Chondrocyte (in vitro differentiated cells): Measurements from ENCODE around the gene EPB41L4A. TPM values are rescaled to one million over a fixed set of nuclear protein-coding genes. Genes with fewer than 3 reads are reported as not detected.

Source experiments
- DNase-seq: peaks from one replicate; pipeline ENCODE4 v3.0.0; 2021; ENCODE audit warnings: mixed read lengths, low spot score
- H3K27ac Mint-ChIP-seq: one replicate; pipeline ENCODE4 v1.8.0; 2021; ENCODE audit warnings: mild to moderate bottlenecking, moderate library complexity, mixed read lengths; ENCODE audit not compliant: unreplicated experiment
- H3K27me3 Mint-ChIP-seq: 2 replicates; pipeline ENCODE4 v1.8.0; 2021; ENCODE audit warnings: low read depth, mixed read lengths
- H3K36me3 Mint-ChIP-seq: 2 replicates; pipeline ENCODE4 v1.8.0; 2021; ENCODE audit warnings: low read depth, mixed read lengths
- H3K4me1 Mint-ChIP-seq: 2 replicates; pipeline ENCODE4 v1.8.0; 2021; ENCODE audit warnings: low read depth, mild to moderate bottlenecking, mixed read lengths
- H3K4me3 Mint-ChIP-seq: one replicate; pipeline ENCODE4 v1.8.0; 2021; ENCODE audit warnings: mild to moderate bottlenecking, moderate library complexity, mixed read lengths; ENCODE audit not compliant: unreplicated experiment
- H3K9me3 Mint-ChIP-seq: 2 replicates; pipeline ENCODE4 v1.8.0; 2021; ENCODE audit warnings: low read depth, mixed read lengths
- total RNA-seq: library from RNA; stranded (reverse); gene quantifications from 3 replicates; pipeline ENCODE4 v1.2.1, GENCODE V29; 2021
- TF ChIP-seq, protein P1 (sequence below): fragments of 200-600 bp; sonication (generic); IDR thresholded peaks from 2 replicates; pipeline ENCODE4 v1.5.0; 2021; ENCODE audit warnings: antibody characterized with exemption, mild to moderate bottlenecking, moderate library complexity

The EPB41L4A gene
- total RNA-seq, 1 donor from 2014 or later: 3.9 TPM

DNA sequence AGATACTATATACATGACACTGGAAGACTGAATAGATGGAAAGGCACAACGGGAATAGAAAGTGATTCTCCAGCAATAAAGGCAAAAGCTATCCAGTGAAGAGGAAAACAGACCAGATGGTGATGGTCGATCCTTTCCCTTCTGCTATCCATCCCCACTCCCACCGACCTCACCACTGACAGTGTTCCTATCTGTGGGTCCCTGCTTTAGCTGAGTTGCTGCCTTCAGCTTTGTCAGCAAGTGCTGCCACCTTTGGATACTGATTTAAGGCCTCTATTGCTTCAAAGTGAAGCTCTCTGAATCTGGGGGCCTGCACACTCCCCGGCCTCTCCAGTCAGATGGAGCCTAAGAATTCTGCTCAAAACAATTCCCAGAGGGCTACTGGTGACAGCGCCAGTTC, 32.3 kb downstream of the EPB41L4A start:
- TF ChIP-seq, protein P1, sequence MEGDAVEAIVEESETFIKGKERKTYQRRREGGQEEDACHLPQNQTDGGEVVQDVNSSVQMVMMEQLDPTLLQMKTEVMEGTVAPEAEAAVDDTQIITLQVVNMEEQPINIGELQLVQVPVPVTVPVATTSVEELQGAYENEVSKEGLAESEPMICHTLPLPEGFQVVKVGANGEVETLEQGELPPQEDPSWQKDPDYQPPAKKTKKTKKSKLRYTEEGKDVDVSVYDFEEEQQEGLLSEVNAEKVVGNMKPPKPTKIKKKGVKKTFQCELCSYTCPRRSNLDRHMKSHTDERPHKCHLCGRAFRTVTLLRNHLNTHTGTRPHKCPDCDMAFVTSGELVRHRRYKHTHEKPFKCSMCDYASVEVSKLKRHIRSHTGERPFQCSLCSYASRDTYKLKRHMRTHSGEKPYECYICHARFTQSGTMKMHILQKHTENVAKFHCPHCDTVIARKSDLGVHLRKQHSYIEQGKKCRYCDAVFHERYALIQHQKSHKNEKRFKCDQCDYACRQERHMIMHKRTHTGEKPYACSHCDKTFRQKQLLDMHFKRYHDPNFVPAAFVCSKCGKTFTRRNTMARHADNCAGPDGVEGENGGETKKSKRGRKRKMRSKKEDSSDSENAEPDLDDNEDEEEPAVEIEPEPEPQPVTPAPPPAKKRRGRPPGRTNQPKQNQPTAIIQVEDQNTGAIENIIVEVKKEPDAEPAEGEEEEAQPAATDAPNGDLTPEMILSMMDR: no peak
- no peak for DNase-seq
- H3K36me3 Mint-ChIP-seq: no peaks in the 10 kb centered on the region

DNA sequence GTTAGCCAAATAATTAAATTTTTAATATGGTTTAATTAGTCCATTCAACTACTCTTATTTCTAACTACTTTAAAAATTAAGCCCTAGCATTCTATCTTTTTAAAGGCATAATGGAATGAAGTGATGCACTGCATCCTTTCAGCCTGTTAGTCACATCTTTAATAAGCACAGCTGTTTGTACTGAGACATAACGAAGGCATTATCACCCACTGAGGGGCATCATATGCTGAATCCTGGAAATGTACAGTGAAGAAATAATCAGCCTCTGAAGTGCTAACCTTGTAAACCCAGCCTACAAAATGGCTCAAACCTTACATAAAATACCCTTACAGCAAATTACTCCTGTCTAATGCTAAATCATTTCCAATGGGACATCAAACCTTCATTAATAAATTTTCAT, 33.1 kb downstream of the EPB41L4A start:
- TF ChIP-seq, protein P1: no peak
- DNase-seq: no peak
- no peaks in the 10 kb centered on the region for H3K27me3 Mint-ChIP-seq
- H3K27ac Mint-ChIP-seq: no peak overlapping the region
- no peaks in the 10 kb centered on the region for H3K4me1 Mint-ChIP-seq
- H3K36me3 Mint-ChIP-seq: no peaks in the 10 kb centered on the region
- H3K9me3 Mint-ChIP-seq: no peaks in the 10 kb centered on the region
- no peak overlapping the region for H3K4me3 Mint-ChIP-seq

More for the DNA sequence above, 32.3 kb downstream of the EPB41L4A start:
- Mint-ChIP-seq H3K27ac (no peak overlapping the region), H3K4me1 (no peaks in the 10 kb centered on the region), H3K4me3 (no peak overlapping the region), H3K9me3 (no peaks in the 10 kb centered on the region), H3K27me3 (no peaks in the 10 kb centered on the region)

DNA sequence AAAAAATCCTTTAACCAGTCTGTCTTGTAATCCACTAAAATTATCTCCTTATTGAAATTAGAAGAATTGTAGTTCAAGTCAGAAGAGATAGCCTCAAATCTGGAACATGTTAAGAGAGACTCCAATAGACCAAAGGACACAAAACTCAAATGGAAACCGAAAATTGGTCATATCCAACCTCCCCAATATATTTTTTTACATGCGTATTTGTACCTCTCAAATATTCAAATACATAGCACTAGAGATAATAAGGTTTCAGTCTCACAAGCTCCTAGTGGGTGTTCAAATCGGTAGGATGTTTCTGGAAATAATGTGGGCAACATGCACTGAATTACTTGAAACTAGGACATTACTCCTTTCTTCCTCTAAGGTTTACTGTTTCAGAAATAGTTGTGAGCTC, 33.5 kb downstream of the EPB41L4A start:
- Mint-ChIP-seq H3K4me1 (no peaks in the 10 kb centered on the region), H3K27me3 (no peaks in the 10 kb centered on the region), H3K4me3 (no peak overlapping the region), H3K27ac (no peak overlapping the region), H3K36me3 (no peaks in the 10 kb centered on the region), H3K9me3 (no peaks in the 10 kb centered on the region)
- DNase-seq: no peak
- TF ChIP-seq, protein P1: no peak

DNA sequence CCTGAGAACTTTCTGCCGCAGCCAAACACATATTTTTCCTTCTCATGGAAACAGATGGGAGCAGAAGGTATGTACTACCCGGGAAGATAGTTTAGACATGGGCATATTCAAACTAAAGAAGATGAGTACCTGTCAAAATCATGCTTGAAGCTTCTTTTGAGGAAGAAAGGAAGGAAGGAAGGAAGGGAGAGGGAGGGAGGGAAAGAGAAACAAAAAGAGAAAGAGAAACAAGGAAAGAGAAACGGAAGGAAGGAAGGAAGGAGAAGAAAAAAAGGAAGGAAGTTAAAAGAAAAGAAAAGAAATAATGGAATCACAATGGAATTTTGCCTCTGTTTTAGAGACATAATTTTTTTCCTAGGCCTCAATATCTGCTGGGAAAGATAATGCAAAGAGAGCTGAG, 34.6 kb downstream of the EPB41L4A start:
- H3K9me3 Mint-ChIP-seq: no peaks in the 10 kb centered on the region
- no peaks in the 10 kb centered on the region for H3K27me3 Mint-ChIP-seq
- H3K4me1 Mint-ChIP-seq: no peaks in the 10 kb centered on the region
- no peaks in the 10 kb centered on the region for H3K36me3 Mint-ChIP-seq
- H3K27ac Mint-ChIP-seq: no peak overlapping the region
- TF ChIP-seq, protein P1: no peak
- no peak overlapping the region for H3K4me3 Mint-ChIP-seq
- no peak for DNase-seq

DNA sequence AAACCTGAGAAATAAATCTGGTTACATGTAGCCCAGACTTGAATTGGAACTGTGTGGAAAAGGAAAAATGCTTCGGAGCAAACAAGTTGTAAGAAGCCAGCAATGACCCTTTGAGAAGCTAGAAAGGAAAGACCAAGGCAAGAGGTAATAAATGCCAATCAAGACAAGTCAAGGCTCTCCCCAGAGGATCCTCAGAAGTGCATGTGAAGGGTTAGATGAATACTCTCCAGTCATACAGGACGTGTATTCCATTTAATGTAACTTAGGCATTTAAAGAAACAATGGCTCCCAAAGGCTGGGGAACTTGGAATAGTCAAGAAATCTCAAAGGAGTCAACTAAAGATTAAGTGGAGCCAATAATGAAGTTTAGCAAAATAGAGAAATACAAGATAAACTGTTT, 36.2 kb downstream of the EPB41L4A start:
- Mint-ChIP-seq H3K4me1 (no peaks in the 10 kb centered on the region), H3K27ac (no peak overlapping the region), H3K4me3 (no peak overlapping the region), H3K9me3 (no peaks in the 10 kb centered on the region), H3K27me3 (no peaks in the 10 kb centered on the region), H3K36me3 (no peaks in the 10 kb centered on the region)
- no peak for DNase-seq
- TF ChIP-seq, protein P1: no peak
